Endothelial cell of umbilical vein (primary cell): ENCODE measurements around the gene GSE1. TPM values are rescaled to one million over a fixed set of nuclear protein-coding genes. Genes with fewer than 3 reads are reported as not detected.

Experiments used
- BruUV-seq: library from RNA; stranded (reverse); fragments of 400-500 nt; replicated peaks from 2 replicates; lab custom pipeline; 2021; lab: Mats Ljungman, UMichigan
- CTCF ChIA-PET: fragments of 300-600, 350-600 bp; sonication (Branson Sonifier 250); formaldehyde crosslinking; loops from one replicate; lab custom pipeline; 2021; ENCODE audit warnings: antibody characterized with exemption, inconsistent platforms; lab: Charles Lee
- POLR2A ChIA-PET: fragments of 300-600, 350-600 bp; sonication (Branson Sonifier 250); formaldehyde crosslinking; loops from one replicate; lab custom pipeline; 2021; ENCODE audit warnings: antibody characterized with exemption, inconsistent platforms; lab: Charles Lee
- DNase-seq: peaks from one replicate; pipeline ENCODE4 v3.0.0-alpha.2; 2011; ENCODE audit warnings: low read depth, low spot score
- FAIRE-seq: peaks from 2 replicates; lab custom pipeline; 2011; peaks lifted over from hg19 to GRCh38; lab: Jason Lieb, UNC
- H2AFZ ChIP-seq: 2 replicates; pipeline ENCODE4 v1.6.0; 2012; ENCODE audit warnings: low read depth, low read length, control low read depth, inconsistent platforms
- H3K27ac ChIP-seq: 2 replicates; pipeline ENCODE4 v1.5.1; 2011; ENCODE audit warnings: low read depth, mild to moderate bottlenecking, control low read depth, low read length, moderate library complexity; ENCODE audit not compliant: insufficient read depth
- H3K27me3 ChIP-seq, 2 experiments: 2 replicates each; pipeline versions ENCODE4 v1.6.0 to v1.6.1; 2011; ENCODE audit warnings: low read length in 2 of 2, mixed read lengths in 1 of 2; ENCODE audit not compliant: control insufficient read depth in 2 of 2, insufficient read depth in 2 of 2
- H3K36me3 ChIP-seq, 2 experiments: 2 replicates in 1 of 2; 3 replicates in 1 of 2; pipeline ENCODE4 v1.5.1; 2011; ENCODE audit warnings: low read length in 2 of 2, mild to moderate bottlenecking in 1 of 2, moderate library complexity in 1 of 2; ENCODE audit not compliant: control insufficient read depth in 2 of 2, insufficient read depth in 2 of 2; ENCODE audit errors: extremely low read depth in 1 of 2
- H3K4me1 ChIP-seq: 3 replicates; pipeline ENCODE4 v1.5.1; 2011; ENCODE audit warnings: mild to moderate bottlenecking, low read length; ENCODE audit not compliant: control insufficient read depth, insufficient read depth; ENCODE audit errors: extremely low read depth
- H3K4me2 ChIP-seq: 2 replicates; pipeline ENCODE4 v1.6.1; 2011; ENCODE audit warnings: low read length, control low read depth, mixed read lengths; ENCODE audit not compliant: insufficient read depth
- H3K4me3 ChIP-seq, 3 experiments: fragments of 200-600 bp in 1 of 3; sonication (generic), shearing (Covaris generic) in 1 of 3; replicated peaks in 1 of 3; 2 replicates each; pipeline ENCODE4 v1.5.1; 2011 to 2016; ENCODE audit warnings: control low read depth in 3 of 3, low read length in 3 of 3, mild to moderate bottlenecking in 2 of 3, inconsistent platforms in 1 of 3, low read depth in 1 of 3, moderate library complexity in 1 of 3; ENCODE audit not compliant: insufficient read depth in 1 of 3
- H3K79me2 ChIP-seq: 2 replicates; pipeline ENCODE4 v1.6.0; 2012; ENCODE audit warnings: low read length, inconsistent platforms; ENCODE audit not compliant: control insufficient read depth, insufficient read depth
- H3K9ac ChIP-seq: replicated peaks from 2 replicates; pipeline ENCODE3; 2011; ENCODE audit warnings: low read length, control low read depth; ENCODE audit not compliant: insufficient read depth; ENCODE audit errors: extremely low read depth
- H3K9me1 ChIP-seq: replicated peaks from 3 replicates; pipeline ENCODE4 v1.6.0; 2011; ENCODE audit warnings: mild to moderate bottlenecking, low read length; ENCODE audit not compliant: control insufficient read depth, insufficient read depth; ENCODE audit errors: extremely low read depth
- H3K9me3 ChIP-seq: replicated peaks from 2 replicates; pipeline ENCODE4 v1.5.1; 2012; ENCODE audit warnings: low read length, inconsistent platforms; ENCODE audit not compliant: control insufficient read depth, insufficient read depth
- H4K20me1 ChIP-seq: replicated peaks from 2 replicates; pipeline ENCODE3; 2011; ENCODE audit warnings: mild to moderate bottlenecking, low read length; ENCODE audit not compliant: control insufficient read depth, insufficient read depth; ENCODE audit errors: extremely low read depth
- CTCF ChIP-seq, 2 donors: IDR thresholded peaks; 1 replicate in 1 of 2; 2 replicates in 1 of 2; pipeline ENCODE4 v1.5.1; 2011; ENCODE audit warnings: low read length in 2 of 2, mild to moderate bottlenecking in 2 of 2, moderate library complexity in 2 of 2, control low read depth in 1 of 2, inconsistent platforms in 1 of 2, low read depth in 1 of 2; ENCODE audit not compliant: insufficient read depth in 1 of 2; ENCODE audit errors: extremely low read depth in 1 of 2
- EZH2 ChIP-seq: IDR thresholded peaks from 2 replicates; pipeline ENCODE4 v1.6.1; 2012; ENCODE audit warnings: borderline replicate concordance, low read depth, mild to moderate bottlenecking, moderate library complexity, low read length, inconsistent platforms; ENCODE audit not compliant: severe bottlenecking
- JUN ChIP-seq: IDR thresholded peaks from 2 replicates; pipeline ENCODE4 v1.6.1; 2011; ENCODE audit warnings: borderline replicate concordance, low read depth; ENCODE audit not compliant: insufficient read length, insufficient read depth
- MAX ChIP-seq: IDR thresholded peaks from 2 replicates; pipeline ENCODE4 v1.6.1; 2011; ENCODE audit not compliant: insufficient read depth, insufficient read length
- MYC ChIP-seq: IDR thresholded peaks from one replicate; pipeline ENCODE4 v1.6.1; 2011; ENCODE audit warnings: mild to moderate bottlenecking, low read depth, low read length
- POLR2A ChIP-seq: IDR thresholded peaks from 2 replicates; pipeline ENCODE4 v1.6.1; 2012; ENCODE audit warnings: low read depth, mild to moderate bottlenecking, control low read depth, low read length
- POLR2AphosphoS5 ChIP-seq: IDR thresholded peaks from 2 replicates; pipeline ENCODE4 v1.6.1; 2012; ENCODE audit warnings: low read depth, mild to moderate bottlenecking, control low read depth, low read length, moderate library complexity; ENCODE audit not compliant: insufficient read depth
- dilution Hi-C: fragments of 300-500 bp; cut with MboI; formaldehyde crosslinking; loops from one replicate; pipeline ENCODE4 v1.15.0; 2019; ENCODE audit warnings: low sequenced_read_pairs; ENCODE audit not compliant: extremely low pct_ligation_motif_present
- intact Hi-C: fragments of 100-400 bp; cut with micrococcal nuclease; formaldehyde crosslinking; loops from one replicate; pipeline ENCODE4 v1.10.0; 2022
- polyA plus RNA-seq, 4 experiments: library from polyadenylated mRNA; depleted of rRNA in 3 of 4; stranded (reverse) in 3 of 4; unstranded in 1 of 4; fragments of >200 nt; gene quantifications; 2 replicates each; pipeline versions ENCODE4 v1.2.1 to v1.2.3, GENCODE V29; 2011 to 2012; ENCODE audit warnings: missing spikeins in 1 of 4
- total RNA-seq: library from RNA; stranded (reverse); gene quantifications from 2 replicates; pipeline ENCODE4 v1.2.3, GENCODE V29; 2021

Gene GSE1
- total and polyA plus RNA-seq, 2 donors (not counting 3 experiments of a cell fraction or from before 2014, with no cell fraction given): 4.2 to 18.3 TPM

GRCh38 chr16:85667841-85668413, 54.8 kb downstream of the GSE1 start:
- TF ChIP-seq POLR2AphosphoS5 (no peak), EZH2 (no peak), POLR2A (no peak), MYC (no peak), JUN (no peak), CTCF (IDR thresholded peaks at IDR 0.05; ENCODE audit: extremely low read depth in 1 of 2, insufficient read depth in 1 of 2, low read depth in 1 of 2, low read length in 2 of 2) (no peak), MAX (no peak)
- intact Hi-C loops: no loop called here
- BruUV-seq: no TSS peak
- Histone ChIP-seq H3K4me2 (no peak overlapping the region), H3K27me3 (no peaks in the 10 kb centered on the region), H3K4me3 (no peak overlapping the region), H3K4me1 (no peaks in the 10 kb centered on the region), H3K9ac (no peak overlapping the region), H3K79me2 (no peaks in the 10 kb centered on the region), H3K36me3 (peaks cover 1 to 3% of the 10 kb centered on the region in 2 experiments), H3K9me1 (no peaks in the 10 kb centered on the region), H3K9me3 (no peaks in the 10 kb centered on the region), H4K20me1 (no peaks in the 10 kb centered on the region), H3K27ac (no peak overlapping the region), H2AFZ (no peak overlapping the region)
- no peak for FAIRE-seq
- no peak for DNase-seq
- CTCF ChIA-PET: no interaction called here
- dilution Hi-C loops: no loop called here
- POLR2A ChIA-PET: no interaction called here
